H9 (cell line): ENCODE results near the gene THSD4. TPM values are rescaled to one million over a fixed set of nuclear protein-coding genes. Genes with fewer than 3 reads are reported as not detected.

Experiments
- DNase-seq: peaks from one replicate; pipeline ENCODE4 v3.0.0-alpha.2; 2017
- H2AFZ ChIP-seq: one replicate; pipeline ENCODE4 v1.6.1; 2013; ENCODE audit warnings: mild to moderate bottlenecking, low read length, control low read depth, moderate library complexity
- H2AK5ac ChIP-seq: 2 replicates; pipeline ENCODE4 v1.6.1; 2013; ENCODE audit warnings: low read length, control low read depth, mixed read lengths; ENCODE audit not compliant: insufficient read length
- H2BK120ac ChIP-seq: one replicate; pipeline ENCODE4 v1.6.1; 2013; ENCODE audit warnings: low read depth, mild to moderate bottlenecking, low read length, control low read depth, inconsistent platforms; ENCODE audit not compliant: poor library complexity, severe bottlenecking
- H2BK12ac ChIP-seq: 2 replicates; pipeline ENCODE4 v1.6.1; 2013; ENCODE audit warnings: low read length, control low read depth, mixed read lengths, low read depth; ENCODE audit not compliant: insufficient read length
- H2BK15ac ChIP-seq: 2 replicates; pipeline ENCODE4 v1.6.1; 2013; ENCODE audit warnings: low read depth, low read length, control low read depth
- H2BK20ac ChIP-seq: one replicate; pipeline ENCODE4 v1.6.1; 2013; ENCODE audit warnings: low read depth, mild to moderate bottlenecking, low read length, control low read depth, inconsistent platforms; ENCODE audit not compliant: poor library complexity, severe bottlenecking
- H2BK5ac ChIP-seq: 2 replicates; pipeline ENCODE4 v1.6.1; 2013; ENCODE audit warnings: low read length, control low read depth, mixed read lengths; ENCODE audit not compliant: insufficient read length
- H3K14ac ChIP-seq: 2 replicates; pipeline ENCODE4 v1.6.1; 2013; ENCODE audit warnings: low read length, control low read depth; ENCODE audit not compliant: insufficient read depth
- H3K18ac ChIP-seq: 2 replicates; pipeline ENCODE4 v1.6.1; 2013; ENCODE audit warnings: low read depth, mild to moderate bottlenecking, mixed read lengths, low read length, control low read depth; ENCODE audit not compliant: insufficient read length
- H3K23ac ChIP-seq: 2 replicates; pipeline ENCODE4 v1.6.1; 2013; ENCODE audit warnings: low read length, control low read depth, mixed read lengths, low read depth; ENCODE audit not compliant: insufficient read length
- H3K23me2 ChIP-seq: 2 replicates; pipeline ENCODE4 v1.6.1; 2013; ENCODE audit warnings: low read depth, mild to moderate bottlenecking, mixed read lengths, low read length, control low read depth; ENCODE audit not compliant: insufficient read length, poor library complexity, severe bottlenecking
- H3K27ac ChIP-seq: 2 replicates; pipeline ENCODE4 v1.5.1; 2013; ENCODE audit warnings: low read length, control low read depth, mixed read lengths, low read depth; ENCODE audit not compliant: insufficient read length
- H3K27me3 ChIP-seq: 2 replicates; pipeline ENCODE4 v1.6.1; 2013; ENCODE audit warnings: low read length, control low read depth, inconsistent platforms; ENCODE audit not compliant: insufficient read depth
- H3K4ac ChIP-seq: 2 replicates; pipeline ENCODE4 v1.6.1; 2013; ENCODE audit warnings: low read depth, mild to moderate bottlenecking, control low read depth, inconsistent platforms, low read length, moderate library complexity
- H3K4me1 ChIP-seq: 2 replicates; pipeline ENCODE4 v1.6.1; 2013; ENCODE audit warnings: low read length, control low read depth, inconsistent platforms; ENCODE audit not compliant: insufficient read depth
- H3K4me2 ChIP-seq: 2 replicates; pipeline ENCODE4 v1.6.1; 2013; ENCODE audit warnings: low read length, control low read depth, mixed read lengths; ENCODE audit not compliant: insufficient read length, insufficient read depth
- H3K56ac ChIP-seq: 2 replicates; pipeline ENCODE4 v1.6.1; 2013; ENCODE audit warnings: low read depth, mild to moderate bottlenecking, mixed read lengths, low read length, control low read depth; ENCODE audit not compliant: insufficient read length
- H3K79me1 ChIP-seq: 2 replicates; pipeline ENCODE4 v1.6.1; 2013; ENCODE audit warnings: low read depth, mild to moderate bottlenecking, moderate library complexity, low read length, control low read depth, inconsistent platforms; ENCODE audit not compliant: insufficient read depth, poor library complexity, severe bottlenecking
- H3K79me2 ChIP-seq: 2 replicates; pipeline ENCODE4 v1.6.1; 2013; ENCODE audit warnings: low read length, control low read depth, inconsistent platforms; ENCODE audit not compliant: insufficient read depth
- H3K9ac ChIP-seq: 2 replicates; pipeline ENCODE4 v1.6.1; 2013; ENCODE audit warnings: low read length, control low read depth, mixed read lengths; ENCODE audit not compliant: insufficient read length; ENCODE audit errors: extremely low read depth
- H3K9me3 ChIP-seq: one replicate; pipeline ENCODE4 v1.6.1; 2013; ENCODE audit warnings: low read depth, low read length, inconsistent platforms; ENCODE audit not compliant: control insufficient read depth
- H3T11ph ChIP-seq: one replicate; pipeline ENCODE4 v1.6.1; 2013; ENCODE audit warnings: mild to moderate bottlenecking, low read length, control low read depth, inconsistent platforms
- H4K20me1 ChIP-seq: one replicate; pipeline ENCODE4 v1.6.1; 2013; ENCODE audit not compliant: control insufficient read depth, insufficient read length, insufficient read depth
- H4K5ac ChIP-seq: 2 replicates; pipeline ENCODE4 v1.6.1; 2013; ENCODE audit warnings: low read depth, mild to moderate bottlenecking, mixed read lengths, low read length, control low read depth; ENCODE audit not compliant: insufficient read length
- H4K8ac ChIP-seq: replicated peaks from 2 replicates; pipeline ENCODE4 v1.6.1; 2013; ENCODE audit warnings: low read length, control low read depth, mixed read lengths, low read depth; ENCODE audit not compliant: insufficient read length
- H4K91ac ChIP-seq: 2 replicates; pipeline ENCODE4 v1.6.1; 2013; ENCODE audit warnings: low read depth, mild to moderate bottlenecking, moderate library complexity, mixed read lengths, low read length, control low read depth; ENCODE audit not compliant: insufficient read length
- H3K27ac Mint-ChIP-seq, 3 experiments: 2 replicates in 2 of 3; 3 replicates in 1 of 3; pipeline ENCODE4 v1.8.0; 2020 to 2021; ENCODE audit warnings: mixed read lengths in 3 of 3, mild to moderate bottlenecking in 1 of 3, moderate library complexity in 1 of 3
- H3K27me3 Mint-ChIP-seq: 2 replicates; pipeline ENCODE4 v1.8.0; 2021; ENCODE audit warnings: low read depth, mild to moderate bottlenecking, moderate library complexity, mixed read lengths
- H3K36me3 Mint-ChIP-seq, 3 experiments: 2 replicates in 2 of 3; 3 replicates in 1 of 3; pipeline ENCODE4 v1.8.0; 2020 to 2021; ENCODE audit warnings: low read depth in 3 of 3, mixed read lengths in 3 of 3; ENCODE audit not compliant: insufficient read depth in 1 of 3
- H3K4me1 Mint-ChIP-seq, 2 experiments: 2 replicates each; pipeline ENCODE4 v1.8.0; 2020; ENCODE audit warnings: mixed read lengths in 2 of 2
- H3K4me3 Mint-ChIP-seq, 2 experiments: 2 replicates in 1 of 2; 3 replicates in 1 of 2; pipeline ENCODE4 v1.8.0; 2020 to 2021; ENCODE audit warnings: mild to moderate bottlenecking in 2 of 2, mixed read lengths in 2 of 2, moderate library complexity in 1 of 2
- H3K9me3 Mint-ChIP-seq, 2 experiments: 2 replicates in 1 of 2; 3 replicates in 1 of 2; pipeline ENCODE4 v1.8.0; 2020; ENCODE audit warnings: mild to moderate bottlenecking in 2 of 2, mixed read lengths in 2 of 2, moderate library complexity in 1 of 2
- CTCF ChIP-seq: fragments of 200-600 bp; sonication (generic); conservative IDR thresholded peaks from 3 replicates; pipeline ENCODE4 v1.8.0; 2021; ENCODE audit warnings: antibody characterized with exemption, mild to moderate bottlenecking
- WGBS: extraction: QIAGEN DNeasy Blood & Tissue Kit; methylation state at CpG from one replicate; pipeline ENCODE4 v1.1.7; 2013; ENCODE audit warnings: missing lambda C conversion rate, low lambda C conversion rate, mixed read lengths; ENCODE audit not compliant: insufficient read length; ENCODE audit errors: extremely low coverage; 5-methylcytosine and 5-hydroxymethylcytosine counted together
- total RNA-seq: library from RNA; stranded (reverse); gene quantifications from 2 replicates; pipeline ENCODE4 v1.2.1, GENCODE V29; 2021

THSD4 gene
- total RNA-seq, 1 experiment from 2014 or later, result 5.5 TPM

- H3K23me2 ChIP-seq, result no peaks in the 10 kb centered on the region
- no peak overlapping the region for H3K4ac ChIP-seq
- H3K9ac ChIP-seq, result no peak overlapping the region
- no peak overlapping the region for H2BK5ac ChIP-seq
- H4K5ac ChIP-seq, result no peak overlapping the region
- H3K27ac ChIP-seq, result no peak overlapping the region
- Mint-ChIP-seq H3K9me3 (no peaks in the 10 kb centered on the region), H3K27ac (no peak overlapping the region; a peak in 1 of 7 replicates), H3K27me3 (peaks cover 3% of the 10 kb centered on the region), H3K4me1 (peaks cover 9% of the 10 kb centered on the region in 2 experiments), H3K4me3 (no peak overlapping the region), H3K36me3 (no peaks in the 10 kb centered on the region)
- H3K79me2 ChIP-seq, result no peaks in the 10 kb centered on the region
- TF ChIP-seq CTCF, result no peak
- H4K8ac ChIP-seq, result no peak overlapping the region
- H2BK120ac ChIP-seq, result no peak overlapping the region
- H3T11ph ChIP-seq, result no peak overlapping the region
- H3K79me1 ChIP-seq, result no peaks in the 10 kb centered on the region
- no peak overlapping the region for H3K56ac ChIP-seq
- H4K91ac ChIP-seq, result no peak overlapping the region
- WGBS, result no CpG with 5 or more reads among the region's 8 CpGs
- H3K23ac ChIP-seq, result no peak overlapping the region
- no peaks in the 10 kb centered on the region; the same call in 1 of the 2 replicates for H3K4me1 ChIP-seq
- H2BK20ac ChIP-seq, result no peak overlapping the region
- no peak overlapping the region for H2BK12ac ChIP-seq
- H4K20me1 ChIP-seq, result no peaks in the 10 kb centered on the region
- DNase-seq, result no peak
- no peak overlapping the region for H3K18ac ChIP-seq
- no peak overlapping the region for H2BK15ac ChIP-seq
- H3K9me3 ChIP-seq, result no peaks in the 10 kb centered on the region
- H2AFZ ChIP-seq, result no peak overlapping the region
- no peaks in the 10 kb centered on the region for H3K27me3 ChIP-seq
- no peak overlapping the region for H3K14ac ChIP-seq
- no peak overlapping the region for H2AK5ac ChIP-seq
- H3K4me2 ChIP-seq, result no peak overlapping the region
Observed at GRCh38 chr15:71781965-71782265, 666.6 kb downstream of the THSD4 start.
